Stimulated activated CD8-positive, alpha-beta memory T cell treated with anti-CD3 and anti-CD28 coated beads, Interleukin-12 subunit alpha, Interleukin-12 subunit beta, amount 100 ng/mL, for 4 hours (primary cell): ENCODE data around the gene RBM17.
"Not testable (repeated sequence)": the region's sequence is repeated elsewhere in the genome, so short reads cannot be mapped to it uniquely, and the experiment has no call there.

ENCODE experiments used
- DNase-seq: peaks from one replicate; pipeline ENCODE4 v3.0.0-alpha.2; 2020; ENCODE audit warnings: low read depth

The RBM17 gene

GRCh38 chr10:6056411-6057135 lies 32.3 kb upstream of the RBM17 start:
- DNase-seq, result no peak

DNA sequence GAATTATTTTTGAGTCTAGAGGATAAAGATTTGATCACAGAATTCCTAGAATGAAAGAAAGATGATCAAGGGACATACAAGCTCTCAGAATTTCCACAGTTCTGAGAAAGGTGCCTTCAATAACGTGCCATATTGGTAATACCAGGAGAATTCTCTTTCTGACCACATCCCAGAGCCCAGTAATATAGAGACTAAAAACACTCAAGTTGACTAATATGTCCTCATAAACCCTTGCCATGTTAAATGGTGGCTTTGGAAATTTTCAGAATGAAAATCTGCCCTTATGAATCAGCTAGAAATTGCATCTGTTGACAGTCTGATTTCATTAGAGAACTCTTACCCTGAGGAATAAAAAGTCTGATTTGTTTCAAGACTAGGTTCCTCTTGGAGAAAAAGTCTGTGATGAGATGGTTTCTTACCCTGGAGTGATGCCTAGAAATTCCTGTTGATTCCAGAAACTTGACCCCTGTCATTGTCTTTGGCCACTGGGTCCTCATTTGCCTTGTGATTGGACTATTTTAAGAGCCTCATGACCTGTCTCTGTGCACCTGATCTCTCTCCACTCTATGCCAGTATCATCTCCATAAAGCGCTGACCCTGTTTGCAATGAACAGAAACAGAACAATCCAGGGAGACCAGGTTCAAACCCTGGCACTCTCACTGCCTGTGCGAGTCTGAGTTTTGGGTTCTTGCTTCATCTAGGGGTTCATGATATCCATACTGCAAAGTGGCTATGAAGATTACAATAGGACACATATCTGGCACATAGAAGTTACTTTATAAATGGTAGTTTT lies 30.0 kb upstream of the RBM17 start:
- DNase-seq, result no peak

- no peak for DNase-seq
These were observed 29.3 kb upstream of the RBM17 start for GRCh38 chr10:6059506-6059905.

DNA sequence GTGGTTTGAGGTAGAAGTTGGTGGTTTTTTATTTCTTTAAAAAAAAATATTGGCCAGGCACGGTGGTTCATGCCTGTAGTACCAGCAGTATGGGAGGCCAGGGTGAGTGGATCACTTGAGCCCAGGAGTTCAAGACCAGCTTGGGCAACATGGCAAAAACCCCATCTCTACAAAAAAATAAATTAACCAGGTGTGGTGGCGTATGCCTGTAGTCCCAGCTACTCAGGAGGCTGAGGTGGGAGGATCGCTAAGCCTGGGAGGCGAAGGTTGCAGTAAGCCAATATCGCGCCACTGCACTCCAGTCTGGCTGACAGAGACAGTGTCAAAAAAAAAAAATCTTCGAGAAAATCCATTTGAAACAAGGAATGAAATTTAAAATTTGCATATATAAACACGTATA lies 27.8 kb upstream of the RBM17 start:
- DNase-seq, result no peak

DNA sequence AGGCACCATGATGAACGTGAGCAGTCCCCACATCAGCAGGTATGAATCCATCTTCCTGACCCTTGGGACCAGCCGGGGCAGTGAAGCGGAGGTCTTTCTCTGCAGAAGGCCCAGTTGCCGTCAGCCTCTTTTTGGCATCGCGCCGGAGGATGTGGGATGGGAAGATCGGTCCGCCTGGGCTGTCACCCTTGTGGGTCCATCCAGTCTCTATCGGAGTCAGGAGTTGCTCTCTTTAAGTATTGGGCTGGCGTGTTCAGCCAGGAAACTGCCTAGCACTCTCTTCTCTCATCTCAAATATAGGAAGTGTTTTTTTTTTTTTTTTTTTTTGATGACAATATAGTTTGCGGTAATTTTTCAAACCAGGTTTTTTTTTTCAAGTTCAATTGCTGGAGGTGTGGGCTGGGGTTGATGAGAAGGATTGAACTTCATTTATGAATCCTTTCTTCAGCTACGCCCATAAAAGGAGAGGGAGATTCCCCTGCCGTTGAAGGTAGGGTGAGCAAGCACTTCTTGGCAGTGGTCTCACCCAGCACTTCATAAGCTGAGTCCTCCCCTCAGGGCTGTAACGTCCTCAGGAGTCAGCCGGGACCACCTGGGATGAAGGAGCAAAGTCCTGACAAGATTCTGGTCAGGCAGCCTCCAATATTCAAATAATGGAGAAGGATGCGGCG lies 26.6 kb upstream of the RBM17 start, which contains the start of gene IL2RA:
TSS of gene IL2RA (minus strand) at position 267 of the 671 bp plus-strand sequence. CDS start at position 51, 216 bp downstream.
- peak; percentile 24 for DNase-seq

GRCh38 chr10:6064119-6064518 lies 24.7 kb upstream of the RBM17 start:
- no peak for DNase-seq

GRCh38 chr10:6064726-6065125 lies 24.1 kb upstream of the RBM17 start:
- DNase-seq, result not testable (repeated sequence)

GRCh38 chr10:6065406-6065805 lies 23.4 kb upstream of the RBM17 start:
- DNase-seq, result no peak

GRCh38 chr10:6065835-6066234 lies 23.0 kb upstream of the RBM17 start:
- DNase-seq, result no peak

- DNase-seq, result no peak
These were observed 21.4 kb upstream of the RBM17 start for GRCh38 chr10:6067457-6067856.

DNA sequence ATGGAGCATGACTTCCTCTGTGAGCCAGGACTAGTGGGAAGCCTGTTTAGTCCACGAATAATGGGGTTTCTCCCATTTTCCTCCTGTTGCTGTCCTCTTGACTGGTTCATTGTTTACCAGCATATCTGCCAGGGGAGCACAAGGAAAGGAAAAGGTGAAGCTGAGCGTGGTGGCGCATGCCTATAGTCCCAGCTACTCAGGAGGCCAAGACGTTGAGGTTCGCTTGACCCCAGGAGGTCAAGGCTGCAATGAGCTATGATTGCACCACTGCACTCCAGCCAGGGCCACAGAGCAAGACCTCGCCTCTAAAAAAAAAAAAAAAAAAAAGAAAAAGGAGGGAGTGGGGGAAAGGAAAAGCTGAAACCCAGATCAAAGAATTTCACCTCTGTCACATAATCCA lies 20.8 kb upstream of the RBM17 start:
- no peak for DNase-seq

DNA sequence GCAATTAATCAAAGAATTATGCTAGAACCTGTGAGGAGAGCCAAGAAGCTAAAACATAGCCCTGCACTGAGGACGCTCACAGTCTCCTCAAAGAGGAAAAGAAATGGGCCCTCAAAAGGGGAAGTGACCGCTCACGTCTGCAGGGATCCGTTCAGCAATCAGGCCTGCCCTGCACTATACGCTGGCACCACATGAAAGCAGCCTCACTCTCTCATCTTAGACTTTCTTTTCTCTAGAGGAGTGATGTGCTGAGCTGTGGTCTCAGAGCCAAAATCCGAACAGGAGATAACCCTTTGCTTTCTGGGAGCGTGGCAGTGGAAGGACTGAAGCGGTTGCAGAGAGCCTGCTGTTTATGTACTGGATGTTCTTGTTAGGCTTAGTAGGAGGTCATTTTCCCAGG lies 20.4 kb upstream of the RBM17 start:
- no peak for DNase-seq

DNA sequence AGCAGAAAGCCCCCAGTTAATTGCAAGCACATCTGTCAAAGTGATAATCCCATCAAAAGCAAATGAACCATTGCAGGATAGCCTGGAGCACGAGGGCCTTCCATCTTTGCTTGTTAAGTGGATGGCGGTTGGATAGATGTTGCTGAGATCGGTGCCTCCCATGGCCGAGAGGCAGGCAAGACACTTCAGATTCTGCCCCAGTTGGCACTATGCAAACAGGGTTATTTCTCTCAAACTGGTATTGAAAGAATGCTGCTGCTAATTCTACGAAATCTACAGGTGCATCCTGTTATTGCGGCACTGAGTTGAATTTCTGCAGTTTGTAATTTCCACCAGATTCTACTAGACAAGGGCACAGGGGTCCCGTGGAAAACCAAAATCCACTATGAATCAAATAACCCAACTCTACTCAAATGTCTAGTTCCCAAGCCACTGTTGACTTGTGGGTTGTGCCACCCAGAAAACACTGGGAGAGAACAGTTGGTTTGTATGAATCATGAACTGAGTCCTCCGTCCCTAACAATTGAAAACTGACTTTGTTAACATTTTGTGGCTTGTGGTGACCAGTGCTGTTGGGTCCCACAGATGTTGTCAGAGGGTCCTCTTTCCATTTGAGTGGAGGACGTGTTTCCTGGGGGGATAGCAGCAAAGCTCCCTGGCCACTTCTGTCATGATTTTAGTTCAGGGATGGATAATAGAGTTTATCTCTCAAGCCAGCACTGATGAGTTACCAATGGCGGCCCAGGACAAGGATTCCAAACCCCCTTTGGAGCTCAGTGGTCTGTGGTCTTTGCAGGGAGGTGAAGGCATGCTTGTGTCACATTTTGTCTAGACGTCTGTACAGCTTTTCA lies 19.5 kb upstream of the RBM17 start:
- DNase-seq, result no peak

DNA sequence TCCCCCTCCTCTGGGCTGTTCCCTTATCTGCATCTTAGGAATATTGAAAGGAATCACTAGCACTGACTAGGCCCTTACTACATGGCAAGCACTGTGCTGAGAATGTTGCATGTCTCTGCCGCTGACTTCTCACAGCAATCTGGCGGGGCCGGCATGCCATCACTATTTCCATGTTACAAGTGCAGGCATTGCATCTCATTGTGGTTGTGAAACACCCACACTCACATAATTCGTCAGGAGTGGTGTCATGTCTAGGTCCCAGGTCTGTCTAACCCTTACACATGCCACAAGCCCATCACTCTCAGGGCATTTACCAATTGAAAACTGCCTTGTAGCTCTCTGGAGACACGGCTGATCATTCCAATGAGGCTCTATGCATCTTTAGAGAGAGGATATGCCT lies 18.2 kb upstream of the RBM17 start:
- DNase-seq, result no peak

GRCh38 chr10:6071181-6072175 lies 17.4 kb upstream of the RBM17 start:
- no peak for DNase-seq

DNA sequence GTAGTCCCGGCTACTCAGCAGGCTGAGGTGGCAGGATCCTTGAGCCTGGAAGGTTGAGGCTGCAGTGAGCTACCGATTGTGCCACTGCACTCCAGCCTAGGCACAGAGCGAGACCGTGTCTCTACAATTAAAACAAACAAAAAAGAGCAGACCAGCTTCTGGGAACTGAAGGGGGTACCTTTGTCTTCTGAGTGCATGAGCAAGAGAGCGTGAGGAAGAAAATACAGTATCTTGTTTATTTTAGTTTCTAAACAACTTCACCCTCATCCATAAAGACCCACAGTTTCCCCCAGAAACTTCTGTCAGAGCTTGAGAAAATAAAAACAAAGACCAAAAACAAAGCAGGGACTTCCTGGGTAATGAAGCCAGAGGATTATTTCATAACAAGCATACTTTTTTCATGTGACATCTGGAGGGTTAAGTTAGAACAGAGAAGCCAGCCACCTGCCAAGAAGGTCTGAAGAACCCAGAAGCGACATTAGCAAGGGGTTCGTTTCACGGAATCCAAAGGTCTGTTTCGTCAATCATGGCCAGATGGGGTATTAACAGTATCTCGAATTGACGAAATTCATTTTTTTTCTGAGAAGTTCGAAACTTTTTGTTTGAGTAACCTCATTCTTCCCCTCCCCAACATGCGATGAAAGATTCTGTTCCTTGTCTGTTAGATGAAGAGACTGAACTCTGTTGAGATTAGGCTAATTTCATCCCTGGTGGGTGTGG lies 16.5 kb upstream of the RBM17 start:
- no peak for DNase-seq

DNA sequence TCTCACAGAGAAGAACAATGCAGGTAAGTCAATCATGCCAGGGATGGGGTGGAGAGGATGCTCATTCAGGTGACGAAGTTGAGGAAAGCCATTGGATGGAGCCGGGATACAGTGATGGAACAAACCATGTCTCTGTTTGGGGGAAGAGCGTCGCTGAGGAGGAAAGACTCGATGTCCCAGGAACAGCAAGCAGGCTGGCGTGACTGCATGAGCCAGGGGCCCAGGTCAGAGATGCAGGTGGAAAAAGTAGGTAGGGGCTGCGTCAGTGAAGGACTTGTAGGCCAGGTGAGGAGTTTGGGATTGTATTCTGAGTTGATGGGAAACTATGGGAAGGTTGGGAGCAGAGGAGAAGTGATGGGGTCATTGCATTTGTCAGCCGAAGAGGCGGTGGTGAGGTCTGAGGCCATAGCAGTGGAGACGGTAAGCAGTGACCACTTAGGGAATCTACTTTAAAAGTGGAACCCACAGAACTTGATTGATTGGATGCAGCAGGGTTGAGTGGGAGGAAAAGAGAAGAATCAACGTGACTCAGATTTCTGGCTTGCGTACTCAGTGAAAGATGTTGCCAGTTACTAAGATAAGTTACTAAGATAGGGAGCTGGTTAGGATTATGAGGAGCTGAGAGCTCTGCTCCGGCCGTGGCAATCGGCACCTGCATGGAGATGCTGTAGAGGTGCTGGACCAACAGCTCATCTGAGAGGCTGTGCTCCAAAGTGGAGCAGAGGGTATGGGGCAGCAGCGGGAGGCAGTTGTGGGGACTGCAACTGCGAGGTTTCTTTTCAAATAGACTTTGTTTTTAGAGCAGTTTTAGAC lies 14.1 kb upstream of the RBM17 start:
- DNase-seq, result no peak

DNA sequence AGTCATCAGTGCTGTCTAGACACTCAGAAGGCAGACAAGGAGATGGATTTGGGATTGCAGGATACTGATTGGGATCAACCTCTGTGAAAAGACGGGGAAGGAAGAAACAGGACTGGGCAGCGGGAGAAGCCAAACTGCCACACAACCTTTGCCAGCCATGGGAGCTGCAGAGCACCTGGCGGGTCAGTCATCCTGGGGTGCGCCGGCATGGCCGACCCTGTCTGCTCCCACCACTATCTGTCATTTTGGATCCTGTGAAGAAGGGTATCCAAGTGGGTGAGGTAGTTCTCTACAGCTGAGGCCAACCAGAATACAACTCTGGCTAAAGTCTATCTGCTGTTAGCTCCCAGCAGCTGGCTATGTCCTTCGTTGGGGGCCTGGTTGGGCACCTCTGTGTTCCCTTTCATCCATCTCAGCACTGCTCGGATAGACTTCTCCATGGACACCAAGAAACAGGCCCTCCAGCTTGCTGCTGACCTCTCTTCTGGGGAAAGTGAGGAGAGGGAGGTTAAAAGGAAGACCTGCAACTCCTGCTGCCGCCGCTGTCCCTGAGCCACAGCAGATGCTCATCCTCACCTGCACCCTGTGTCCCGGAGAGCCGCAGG lies 11.7 kb upstream of the RBM17 start:
- no peak for DNase-seq

GRCh38 chr10:6079044-6079443 lies 9.8 kb upstream of the RBM17 start:
- DNase-seq, result no peak
